Activated CD4-positive, alpha-beta memory T cell treated with anti-CD3 and anti-CD28 coated beads for 36 hours (primary cell): ENCODE measurements around the gene BDH1. TPM values are rescaled to one million over a fixed set of nuclear protein-coding genes. Genes with fewer than 3 reads are reported as not detected.

Experiments used
- CTCF ChIA-PET: fragments of 350-600 bp; sonication (Branson Sonifier 250); formaldehyde crosslinking; loops from one replicate; lab custom pipeline; 2021; ENCODE audit warnings: antibody characterized with exemption, inconsistent platforms; lab: Charles Lee
- POLR2A ChIA-PET: fragments of 350-600 bp; sonication (Branson Sonifier 250); formaldehyde crosslinking; loops from one replicate; lab custom pipeline; 2021; ENCODE audit warnings: antibody characterized with exemption; lab: Charles Lee
- DNase-seq: peaks from one replicate; pipeline ENCODE4 v3.0.0-alpha.2; 2020
- H3K27ac Mint-ChIP-seq: one replicate; pipeline ENCODE4 v1.8.0; 2021; ENCODE audit warnings: mixed read lengths
- H3K27me3 Mint-ChIP-seq: one replicate; pipeline ENCODE4 v1.8.0; 2021; ENCODE audit warnings: mixed read lengths
- H3K36me3 Mint-ChIP-seq: one replicate; pipeline ENCODE4 v1.8.0; 2021; ENCODE audit warnings: mixed read lengths
- H3K4me1 Mint-ChIP-seq: one replicate; pipeline ENCODE4 v1.8.0; 2021; ENCODE audit warnings: low read depth, mixed read lengths
- H3K4me3 Mint-ChIP-seq: one replicate; pipeline ENCODE4 v1.8.0; 2021; ENCODE audit warnings: mild to moderate bottlenecking, mixed read lengths
- H3K9me3 Mint-ChIP-seq: one replicate; pipeline ENCODE4 v1.8.0; 2021; ENCODE audit warnings: mixed read lengths
- intact Hi-C: fragments of 100-400 bp; cut with micrococcal nuclease; formaldehyde crosslinking; loops from one replicate; pipeline ENCODE4 v1.15.1; 2023
- total RNA-seq, 2 experiments: library from RNA; stranded (reverse); gene quantifications; one replicate each; pipeline ENCODE4 v1.2.3, GENCODE V29; 2021

Gene BDH1
- total RNA-seq, 2 experiments from 2014 or later: 86.6 to 90.5 TPM

DNA sequence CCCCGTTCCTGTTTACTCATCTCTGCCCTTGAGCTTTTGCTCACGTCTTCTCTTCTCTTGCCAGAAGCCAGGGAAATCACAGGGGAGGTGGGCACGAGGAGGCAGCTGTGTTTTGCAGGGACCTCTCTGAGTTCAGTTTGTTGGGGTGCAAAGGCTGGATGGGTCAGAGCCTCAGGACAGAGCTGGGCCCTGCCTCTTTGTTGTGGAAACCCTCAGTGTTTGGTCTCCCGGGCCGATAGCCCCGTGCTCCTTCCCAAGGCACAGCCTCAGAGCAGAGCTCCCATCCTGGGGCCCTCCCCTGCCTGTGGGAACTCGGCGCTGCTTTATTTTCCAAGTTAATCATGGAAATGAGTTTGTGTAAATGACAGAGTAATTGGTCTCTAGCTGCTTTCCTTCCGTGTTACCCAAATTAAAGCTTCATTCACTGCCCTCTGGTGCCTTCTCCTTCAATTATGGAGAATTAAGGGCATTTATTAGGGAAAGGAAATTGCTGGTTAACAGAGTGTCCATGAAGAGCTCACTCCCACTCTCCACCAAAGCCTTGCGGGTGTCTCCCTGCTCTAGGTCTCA is 40.9 kb downstream of the BDH1 start:
- ChIA-PET POLR2A (no interaction called here), CTCF (interaction anchor here (0.7 to 1.4 kb wide), 5 partner anchors 13 to 328 kb away, joined by 3 to 7 read pairs (median 3); no protein-coding TSS in a partner anchor)
- intact Hi-C loops: no loop called here
- Mint-ChIP-seq H3K4me3 (no peak overlapping the region), H3K4me1 (peaks cover 15% of the 10 kb centered on the region), H3K27me3 (no peaks in the 10 kb centered on the region), H3K36me3 (peaks cover 45% of the 10 kb centered on the region), H3K27ac (no peak overlapping the region), H3K9me3 (no peaks in the 10 kb centered on the region)
- DNase-seq: no peak

DNA sequence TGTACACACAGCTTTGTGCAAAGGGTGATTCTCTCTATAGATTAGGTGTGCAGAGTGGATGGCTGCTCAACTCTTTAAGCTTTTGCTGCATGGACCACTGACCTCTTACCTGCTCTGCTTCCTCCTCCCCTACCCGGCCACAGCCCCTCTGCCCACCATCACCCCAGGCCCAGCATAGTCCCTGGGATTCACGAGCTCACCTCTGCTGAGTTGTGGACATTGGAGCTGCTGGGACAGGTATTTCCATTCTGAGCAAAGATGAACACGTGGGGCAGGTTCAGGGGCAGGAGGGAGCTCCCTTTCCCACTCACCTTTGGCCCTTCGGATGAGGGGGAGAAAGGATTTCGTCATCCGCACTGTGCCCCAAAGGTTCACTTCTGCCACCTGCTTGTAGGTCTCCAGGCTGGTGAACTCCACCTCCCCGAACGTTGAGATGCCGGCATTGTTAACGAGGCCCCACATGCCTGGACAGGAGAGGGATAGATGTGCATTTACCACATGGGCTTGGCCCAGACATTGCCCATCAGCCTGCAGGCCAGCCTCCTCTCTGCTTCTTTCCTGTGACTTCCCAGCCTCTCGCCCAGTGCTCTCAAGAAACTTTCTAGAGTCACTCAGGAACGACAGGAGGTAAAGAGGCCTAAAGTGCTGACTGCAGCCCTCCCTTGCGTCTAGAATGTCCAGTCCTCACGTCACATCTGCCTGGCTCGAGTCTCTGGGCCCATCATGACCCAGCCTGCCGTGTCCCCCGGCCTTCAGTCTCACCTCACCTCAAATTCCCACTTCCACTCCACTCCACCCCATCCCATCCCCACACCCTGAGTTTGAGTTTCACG is 41.6 kb downstream of the BDH1 start:
- DNase-seq: no peak
- Mint-ChIP-seq H3K4me3 (no peak overlapping the region), H3K27ac (peak overlapping the region; percentile 26), H3K36me3 (peaks cover 42% of the 10 kb centered on the region), H3K4me1 (peaks cover 15% of the 10 kb centered on the region), H3K27me3 (no peaks in the 10 kb centered on the region), H3K9me3 (no peaks in the 10 kb centered on the region)
- intact Hi-C loops: no loop called here
- CTCF ChIA-PET: interaction anchor here (1.0 to 1.4 kb wide), 2 partner anchors 12 to 288 kb away, joined by 3 read pairs; no protein-coding TSS in a partner anchor
- POLR2A ChIA-PET: no interaction called here

DNA sequence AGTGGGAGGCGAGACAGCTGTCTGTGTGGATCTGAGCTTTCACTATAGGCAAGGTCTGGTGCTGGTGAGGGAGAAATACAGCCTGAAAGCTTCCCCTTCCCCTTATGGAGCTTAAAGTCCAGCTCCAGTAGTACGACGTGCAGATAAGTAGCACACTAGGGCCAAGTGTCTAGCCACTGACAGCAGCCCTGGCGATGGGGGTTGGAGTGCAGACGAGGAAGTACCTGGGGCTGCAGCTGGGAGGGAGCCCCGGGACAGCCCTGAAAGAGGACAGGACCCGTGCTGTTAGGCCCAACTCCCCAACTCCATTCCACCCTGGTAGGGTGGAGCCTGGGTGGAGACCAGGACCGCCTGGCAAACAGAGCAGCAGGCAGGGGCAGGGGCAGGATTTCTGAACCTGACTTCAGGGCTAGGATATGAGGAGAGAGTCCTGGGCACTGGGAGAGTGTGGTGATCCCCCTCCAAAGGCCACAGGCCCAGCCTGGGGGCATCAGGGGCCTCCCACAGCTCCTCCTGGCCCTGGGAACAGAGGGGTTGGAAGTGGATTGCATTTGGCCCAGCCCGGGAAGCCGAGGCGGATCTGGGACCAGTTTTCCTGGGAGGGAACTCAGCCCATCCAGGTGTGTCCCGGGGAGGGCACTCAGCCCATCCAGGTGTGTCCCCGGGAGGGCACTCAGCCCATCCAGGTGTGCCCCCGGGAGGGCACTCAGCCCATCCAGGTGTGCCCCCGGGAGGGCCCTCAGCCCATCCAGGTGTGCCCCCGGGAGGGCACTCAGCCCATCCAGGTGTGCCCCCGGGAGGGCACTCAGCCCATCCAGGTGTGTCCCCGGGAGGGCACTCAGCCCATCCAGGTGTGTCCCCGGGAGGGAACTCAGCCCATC is 42.8 kb downstream of the BDH1 start:
- Mint-ChIP-seq H3K4me1 (peaks cover 12% of the 10 kb centered on the region), H3K9me3 (no peaks in the 10 kb centered on the region), H3K36me3 (peaks cover 39% of the 10 kb centered on the region), H3K27me3 (no peaks in the 10 kb centered on the region), H3K4me3 (no peak overlapping the region), H3K27ac (no peak overlapping the region)
- no peak for DNase-seq
- ChIA-PET POLR2A (no interaction called here), CTCF (interaction anchor here (0.6 to 1.1 kb wide), 4 partner anchors 11 to 393 kb away, joined by 3 read pairs; no protein-coding TSS in a partner anchor)
- intact Hi-C loops: no loop called here

DNA sequence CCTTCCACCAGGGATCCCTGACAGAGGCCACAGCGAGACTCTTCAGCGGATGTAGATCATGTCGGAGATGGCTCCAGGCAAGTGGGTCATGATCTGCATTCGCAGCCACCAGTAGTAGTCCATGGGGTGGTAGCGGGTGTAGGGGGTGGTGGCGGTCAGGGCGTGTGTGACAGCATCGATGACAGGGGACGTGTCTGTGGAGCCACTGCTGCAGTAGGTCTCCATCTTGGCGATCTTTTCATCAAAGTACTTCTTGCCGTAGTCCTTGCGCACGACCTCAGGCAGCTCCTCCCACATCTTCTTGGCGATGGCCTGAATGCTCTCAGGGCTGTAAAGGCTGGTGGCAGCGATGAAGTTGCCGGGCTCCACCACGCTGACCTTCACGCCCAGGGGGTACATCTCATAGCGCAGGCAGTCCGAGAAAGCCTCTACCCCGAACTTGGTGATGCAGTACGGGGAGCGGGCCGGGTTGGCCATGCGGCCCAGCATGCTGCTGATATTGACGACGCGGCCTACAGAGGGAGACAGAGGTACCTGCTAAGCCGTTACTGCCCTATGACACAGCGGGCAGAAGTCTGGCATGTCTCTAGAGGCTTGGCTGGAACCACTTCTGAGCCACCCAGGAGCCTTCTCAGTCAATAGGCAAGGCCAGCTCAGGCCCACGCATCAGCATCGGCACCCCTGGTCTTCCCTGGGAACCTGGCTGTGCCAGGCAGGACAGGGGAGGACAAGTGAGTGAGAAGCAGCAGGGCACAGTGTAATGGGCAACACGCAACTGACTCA is 43.7 kb downstream of the BDH1 start:
- intact Hi-C loops: no loop called here
- Mint-ChIP-seq H3K27ac (no peak overlapping the region), H3K9me3 (no peaks in the 10 kb centered on the region), H3K36me3 (peaks cover 39% of the 10 kb centered on the region), H3K4me3 (no peak overlapping the region), H3K4me1 (peaks cover 11% of the 10 kb centered on the region), H3K27me3 (no peaks in the 10 kb centered on the region)
- ChIA-PET POLR2A (no interaction called here), CTCF (interaction anchor here (0.6 to 3.5 kb wide), 7 partner anchors 9 to 394 kb away, joined by 3 to 30 read pairs (median 3); no protein-coding TSS in a partner anchor)
- DNase-seq: no peak

DNA sequence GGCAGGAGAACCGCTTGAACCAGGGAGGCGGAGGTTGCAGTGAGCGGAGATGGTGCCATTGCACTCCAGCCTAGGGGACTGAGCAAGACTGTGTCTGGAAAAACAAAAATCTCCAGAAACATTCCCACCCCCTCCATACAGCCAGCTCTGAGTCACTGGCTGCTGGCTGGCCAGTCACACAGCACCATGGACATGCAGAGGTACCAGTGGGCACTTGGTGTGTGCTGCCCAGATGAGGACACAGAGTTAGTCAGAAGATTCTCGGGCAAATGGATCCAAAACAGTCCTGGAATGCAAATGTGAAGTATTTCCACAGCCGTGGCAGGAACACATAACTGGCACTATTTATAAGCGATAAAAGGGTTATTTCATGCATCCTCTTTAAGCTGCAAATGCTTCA is 44.6 kb downstream of the BDH1 start:
- Mint-ChIP-seq H3K4me3 (no peak overlapping the region), H3K36me3 (peaks cover 30% of the 10 kb centered on the region), H3K9me3 (no peaks in the 10 kb centered on the region), H3K4me1 (peaks cover 4% of the 10 kb centered on the region), H3K27me3 (no peaks in the 10 kb centered on the region), H3K27ac (no peak overlapping the region)
- no peak for DNase-seq
- ChIA-PET CTCF (interaction anchor here (1.1 to 3.5 kb wide), 4 partner anchors 10 to 288 kb away, joined by 3 to 30 read pairs (median 12); no protein-coding TSS in a partner anchor), POLR2A (no interaction called here)
- intact Hi-C loops: no loop called here

DNA sequence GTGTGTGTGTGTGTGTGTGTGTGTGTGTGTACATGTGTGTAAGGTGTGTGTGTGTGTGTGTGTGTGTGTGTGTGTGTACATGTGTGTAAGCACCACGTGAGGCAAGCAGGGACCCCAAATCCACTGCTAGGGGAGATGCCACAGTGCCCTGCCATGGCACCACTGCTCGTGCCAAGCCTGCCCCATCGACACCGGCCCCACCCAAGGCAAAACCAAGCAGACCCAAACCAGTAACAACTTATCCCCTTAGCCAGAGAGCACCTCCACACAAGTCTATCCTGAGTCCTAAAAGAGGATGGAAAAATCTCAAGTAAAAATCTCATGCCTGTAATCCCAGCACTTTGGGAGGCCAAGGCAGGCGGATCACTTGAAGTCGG is 45.1 kb downstream of the BDH1 start:
- POLR2A ChIA-PET: no interaction called here
- H3K27ac Mint-ChIP-seq: no peak overlapping the region
- no peaks in the 10 kb centered on the region for H3K9me3 Mint-ChIP-seq

DNA sequence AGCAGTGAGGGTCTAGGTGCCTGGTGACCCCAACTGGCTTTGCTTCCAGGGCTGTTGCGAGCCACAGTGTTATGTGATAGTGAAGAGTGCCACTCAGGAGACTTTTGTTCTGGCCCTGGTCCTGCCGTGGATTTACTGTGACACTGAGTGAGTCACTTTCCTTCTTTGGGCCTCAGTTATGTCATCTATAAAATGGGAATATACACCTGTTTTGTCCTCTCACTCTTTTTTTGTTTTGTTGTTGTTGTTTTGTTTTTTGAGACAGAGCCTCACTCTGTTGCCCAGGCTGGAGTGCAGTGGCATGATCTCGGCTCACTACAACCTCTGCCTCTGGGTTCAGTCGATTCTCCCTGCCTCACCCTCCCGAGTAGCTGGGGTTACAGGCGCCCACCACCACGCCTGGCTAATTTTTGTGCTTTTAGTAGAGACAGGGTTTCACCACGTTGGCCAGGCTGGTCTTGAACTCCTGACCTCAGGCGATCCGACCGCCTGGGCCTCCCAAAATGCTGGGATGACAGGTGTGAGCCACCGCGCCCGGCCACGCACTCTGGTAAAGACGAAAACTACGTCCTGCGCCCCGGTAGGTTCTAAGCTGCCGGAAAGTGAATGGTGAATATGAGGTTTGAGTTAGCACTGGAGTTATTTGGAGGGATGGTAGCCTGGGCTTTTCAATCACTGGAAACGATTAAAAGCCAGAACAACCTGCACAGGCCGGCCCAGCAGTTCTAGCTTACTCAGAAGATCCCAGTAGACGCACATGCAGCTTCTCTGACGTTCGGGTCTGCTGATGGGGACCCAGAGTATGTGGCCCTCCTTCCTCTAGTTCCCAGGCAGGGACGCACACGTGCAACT is 46.6 kb downstream of the BDH1 start:
- no peak for DNase-seq
- Mint-ChIP-seq H3K9me3 (no peaks in the 10 kb centered on the region), H3K27me3 (no peaks in the 10 kb centered on the region), H3K4me1 (peaks cover 4% of the 10 kb centered on the region), H3K4me3 (no peak overlapping the region), H3K27ac (no peak overlapping the region), H3K36me3 (peaks cover 21% of the 10 kb centered on the region)
- CTCF ChIA-PET: interaction anchor here (0.6 to 3.5 kb wide), 9 partner anchors 8 to 286 kb away, joined by 3 to 30 read pairs (median 4); no protein-coding TSS in a partner anchor
- POLR2A ChIA-PET: no interaction called here
- intact Hi-C loops: no loop called here

More for the DNA sequence above, 45.1 kb downstream of the BDH1 start:
- peaks cover 4% of the 10 kb centered on the region for H3K4me1 Mint-ChIP-seq
- peaks cover 26% of the 10 kb centered on the region for H3K36me3 Mint-ChIP-seq
- CTCF ChIA-PET: interaction anchor here (1.0 to 3.5 kb wide), 7 partner anchors 11 to 287 kb away, joined by 3 to 30 read pairs (median 4); no protein-coding TSS in a partner anchor
- no peak overlapping the region for H3K4me3 Mint-ChIP-seq
- H3K27me3 Mint-ChIP-seq: no peaks in the 10 kb centered on the region
- intact Hi-C loops: loop anchor here (1.0 kb wide), 1 partner anchor 286 kb away; no protein-coding TSS in a partner anchor
- no peak for DNase-seq

DNA sequence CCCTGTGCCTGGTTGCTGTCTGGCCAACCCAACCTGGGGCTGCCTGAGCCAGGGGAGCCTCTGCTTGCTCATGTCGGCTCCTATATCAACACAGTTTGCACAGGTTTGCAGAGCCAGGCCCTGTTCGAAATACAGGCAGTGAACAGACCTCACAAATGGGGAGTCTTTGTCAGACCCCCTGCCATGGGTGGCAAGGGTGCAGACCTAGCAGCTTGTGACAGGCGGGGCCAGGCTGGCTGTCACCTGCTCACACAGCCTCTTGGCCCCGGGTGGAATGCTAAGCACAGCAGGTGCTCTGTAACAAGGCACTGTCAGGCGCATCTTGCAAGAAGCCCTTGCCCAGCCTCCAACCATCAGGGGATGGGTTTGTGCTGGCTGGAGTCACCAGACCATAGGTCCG is 47.3 kb downstream of the BDH1 start:
- no peaks in the 10 kb centered on the region for H3K9me3 Mint-ChIP-seq
- DNase-seq: no peak
- H3K27ac Mint-ChIP-seq: no peak overlapping the region
- peaks cover 18% of the 10 kb centered on the region for H3K36me3 Mint-ChIP-seq
- POLR2A ChIA-PET: no interaction called here
- peaks cover 4% of the 10 kb centered on the region for H3K4me1 Mint-ChIP-seq
- H3K27me3 Mint-ChIP-seq: no peaks in the 10 kb centered on the region
- no peak overlapping the region for H3K4me3 Mint-ChIP-seq
- CTCF ChIA-PET: interaction anchor here (3.1 kb wide), 1 partner anchor 252 kb away, joined by 13 read pairs; no protein-coding TSS in a partner anchor
- intact Hi-C loops: no loop called here

DNA sequence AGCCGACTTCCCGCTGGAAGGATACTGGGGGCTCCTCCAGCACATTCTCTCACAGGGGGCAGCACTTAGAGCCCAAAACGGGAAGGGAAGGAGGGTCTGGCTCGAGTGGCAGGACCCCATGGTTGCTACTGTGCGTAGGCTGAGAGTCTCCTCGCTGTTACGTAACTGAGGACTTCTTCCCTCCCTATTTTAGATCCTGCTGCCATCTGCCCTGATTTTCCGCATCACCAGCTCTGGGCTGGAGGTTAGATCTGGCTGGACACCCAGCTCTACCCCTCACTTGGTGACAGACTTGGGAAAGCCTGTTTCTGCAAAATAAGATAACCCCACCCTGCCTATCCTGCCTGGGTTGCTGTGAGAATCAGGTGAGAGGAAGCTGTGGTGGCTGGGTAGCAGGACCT is 47.7 kb downstream of the BDH1 start:
- no peak for DNase-seq
- Mint-ChIP-seq H3K4me3 (no peak overlapping the region), H3K9me3 (no peaks in the 10 kb centered on the region), H3K27ac (no peak overlapping the region), H3K4me1 (peaks cover 4% of the 10 kb centered on the region), H3K27me3 (no peaks in the 10 kb centered on the region), H3K36me3 (peaks cover 18% of the 10 kb centered on the region)
- CTCF ChIA-PET: interaction anchor here (3.1 kb wide), 1 partner anchor 251 kb away, joined by 13 read pairs; no protein-coding TSS in a partner anchor
- intact Hi-C loops: no loop called here
- POLR2A ChIA-PET: no interaction called here

DNA sequence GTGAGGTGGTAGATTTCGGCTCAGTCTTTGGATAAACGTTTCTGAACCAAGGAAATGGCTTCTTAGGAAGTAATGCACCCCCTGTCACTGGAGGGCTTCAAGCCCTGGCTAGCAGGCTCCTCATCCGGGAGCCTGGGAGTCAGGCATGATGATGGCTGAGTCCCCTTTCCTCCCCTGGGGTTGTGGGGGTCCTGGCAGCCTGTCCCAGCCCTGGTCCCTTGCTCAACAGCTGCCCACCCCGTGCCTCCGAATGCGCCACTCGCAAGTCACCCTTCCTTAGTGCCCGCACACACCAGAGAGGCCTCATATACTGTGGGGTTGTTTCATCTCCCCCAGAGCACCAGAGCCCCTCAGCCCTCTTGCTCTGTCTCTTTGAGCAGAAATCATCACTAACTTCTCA is 48.2 kb downstream of the BDH1 start:
- no peaks in the 10 kb centered on the region for H3K9me3 Mint-ChIP-seq
- POLR2A ChIA-PET: no interaction called here
- intact Hi-C loops: no loop called here
- no peaks in the 10 kb centered on the region for H3K27me3 Mint-ChIP-seq
- peaks cover 4% of the 10 kb centered on the region for H3K4me1 Mint-ChIP-seq
- no peak overlapping the region for H3K27ac Mint-ChIP-seq
- H3K4me3 Mint-ChIP-seq: no peak overlapping the region
- CTCF ChIA-PET: interaction anchor here (3.1 kb wide), 1 partner anchor 251 kb away, joined by 13 read pairs; no protein-coding TSS in a partner anchor
- H3K36me3 Mint-ChIP-seq: peaks cover 13% of the 10 kb centered on the region
- DNase-seq: no peak
